Measurements from ENCODE around the gene NR2C2AP.

GRCh38 chr19:19201697-19202630, 1.2 kb downstream of the NR2C2AP start:
- TF ChIP-seq EZH2 (IDR thresholded peaks at IDR 0.05) (no peak), POLR2AphosphoS5 (IDR thresholded peaks at IDR 0.05; ENCODE audit: borderline replicate concordance, low read depth, low read length) (no peak)

Measured in SK-N-MC (cell line).